HG02642 (cell line): ENCODE results near the gene TKTL1.

Experiments
- ATAC-seq: cut with Tn5 transposase; IDR thresholded peaks from one replicate; pipeline ENCODE4 v1.9.1; 2021; ENCODE audit warnings: mild to moderate bottlenecking; ENCODE audit not compliant: unreplicated experiment, poor library complexity

The TKTL1 gene

DNA sequence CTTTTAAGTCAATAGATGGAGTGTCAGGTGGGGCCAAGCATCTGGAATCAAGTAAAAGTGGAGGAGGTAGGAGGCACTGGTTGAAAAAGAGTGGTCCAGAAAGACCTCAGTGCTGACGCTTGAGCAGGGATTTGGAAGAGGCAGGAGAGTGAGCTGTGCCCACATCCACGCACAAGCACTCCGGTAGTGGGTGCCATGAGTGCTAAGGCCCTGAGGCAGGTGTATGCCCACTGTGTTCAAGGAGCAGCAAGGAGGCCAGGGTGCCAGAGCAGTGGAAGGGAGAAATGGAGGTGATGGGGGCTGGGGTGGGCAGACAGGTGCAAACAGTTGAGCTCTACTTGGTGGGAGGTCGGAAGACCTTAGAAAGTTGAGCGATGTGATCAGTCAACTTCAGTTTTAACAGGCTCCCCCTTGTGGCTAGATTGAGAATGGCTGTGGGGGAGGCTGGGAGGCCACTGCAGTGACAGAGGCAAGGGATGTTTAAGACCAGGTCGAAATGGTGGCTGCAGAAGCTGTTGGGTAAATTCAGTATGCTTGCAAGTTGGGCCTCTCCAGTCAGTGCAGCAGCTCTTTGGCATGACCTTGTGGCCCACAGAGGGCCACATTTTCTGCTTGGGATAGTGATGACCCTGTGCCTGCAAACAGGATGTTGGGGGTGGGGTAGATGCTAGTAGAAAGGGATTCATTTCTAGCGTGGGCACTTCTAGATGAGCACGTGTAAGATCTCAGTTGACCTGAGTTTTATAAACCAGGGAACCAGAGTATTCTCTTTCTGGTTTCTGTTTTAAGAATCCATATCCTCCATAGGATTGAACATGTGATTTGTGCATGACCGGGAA, 12.7 kb downstream of the TKTL1 start:
- no peak for ATAC-seq

- no peak for ATAC-seq
These were observed 13.6 kb downstream of the TKTL1 start for GRCh38 chrX:154309041-154309775.

- ATAC-seq = no peak
These were observed 15.3 kb downstream of the TKTL1 start for GRCh38 chrX:154310616-154311536.

DNA sequence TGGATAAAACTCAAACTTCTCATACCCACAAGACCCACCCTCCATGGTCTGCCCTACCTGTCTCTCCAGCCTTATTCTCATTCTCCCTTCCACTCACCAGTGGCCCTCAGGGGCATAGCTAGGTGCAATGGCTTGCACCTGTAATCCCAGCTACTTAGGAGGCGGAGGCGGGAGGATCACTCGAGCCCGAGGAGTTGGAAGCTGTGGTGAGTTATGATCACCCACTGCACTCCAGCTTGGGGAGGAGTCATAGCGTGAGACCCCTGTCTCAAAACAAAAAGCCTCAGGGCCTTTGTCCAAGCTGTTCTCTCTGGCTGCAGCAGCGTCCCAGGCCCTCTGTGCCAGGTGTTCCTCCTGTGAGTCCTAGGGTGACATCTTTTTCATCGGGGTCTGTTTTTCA, 16.5 kb downstream of the TKTL1 start:
- ATAC-seq = no peak

- no peak for ATAC-seq
These were observed 17.6 kb downstream of the TKTL1 start for GRCh38 chrX:154313147-154313546.

DNA sequence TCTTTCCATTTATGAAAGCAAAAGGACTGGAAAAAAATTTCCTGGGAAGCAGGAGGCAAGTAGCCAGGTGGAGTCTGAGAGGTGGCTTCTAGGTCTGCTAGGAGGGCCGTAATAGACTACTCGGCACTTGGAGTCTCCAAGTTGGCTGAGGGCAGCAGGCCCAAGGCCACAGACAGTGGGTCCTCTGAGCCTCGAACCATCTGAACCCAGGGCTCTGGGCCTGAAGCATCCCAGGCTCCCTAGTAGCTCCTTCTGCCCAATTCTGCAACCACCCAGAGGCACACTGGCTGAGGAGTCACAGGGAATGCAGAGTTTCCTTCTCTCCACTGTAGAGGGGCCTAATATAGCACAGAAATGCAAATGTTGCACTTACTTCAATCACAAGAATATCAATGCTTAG, 19.8 kb downstream of the TKTL1 start:
- no peak for ATAC-seq

DNA sequence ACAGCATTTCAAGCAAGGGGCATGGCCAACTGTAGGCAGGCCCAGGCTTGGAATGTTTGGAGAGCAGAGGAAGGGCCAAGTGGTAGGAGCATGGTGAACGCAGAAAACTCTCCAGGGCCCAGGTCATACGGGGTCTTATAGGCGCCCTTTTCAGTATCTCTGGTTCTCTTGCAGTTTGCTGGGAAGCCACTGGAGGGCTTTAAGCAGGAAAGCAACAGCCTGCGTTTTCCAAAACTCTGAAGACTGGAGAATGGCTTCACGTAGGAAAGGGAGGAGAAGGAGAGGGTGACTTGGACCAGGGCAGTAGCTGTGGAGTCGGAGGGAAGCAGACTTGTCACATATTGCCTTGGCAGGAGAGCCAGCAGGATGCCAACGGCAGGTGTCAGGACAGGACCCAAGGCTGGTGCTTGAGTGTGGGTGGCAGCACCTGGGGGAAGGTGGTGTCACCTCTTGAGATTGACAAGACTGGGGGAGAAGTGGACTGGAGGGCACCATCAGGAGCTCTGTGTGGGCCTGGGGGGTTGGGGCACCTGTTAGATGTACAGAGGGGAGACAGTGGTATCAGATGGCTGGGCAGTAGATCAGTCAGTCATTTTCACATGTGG, 21.9 kb downstream of the TKTL1 start:
- no peak for ATAC-seq

GRCh38 chrX:154320406-154320805, 24.8 kb downstream of the TKTL1 start:
- no peak for ATAC-seq

- no peak for ATAC-seq
These were observed 25.6 kb downstream of the TKTL1 start for GRCh38 chrX:154321152-154321551.

- no peak for ATAC-seq
These were observed 26.0 kb downstream of the TKTL1 start for GRCh38 chrX:154321594-154321993.

GRCh38 chrX:154322890-154323289, 27.3 kb downstream of the TKTL1 start:
- no peak for ATAC-seq

DNA sequence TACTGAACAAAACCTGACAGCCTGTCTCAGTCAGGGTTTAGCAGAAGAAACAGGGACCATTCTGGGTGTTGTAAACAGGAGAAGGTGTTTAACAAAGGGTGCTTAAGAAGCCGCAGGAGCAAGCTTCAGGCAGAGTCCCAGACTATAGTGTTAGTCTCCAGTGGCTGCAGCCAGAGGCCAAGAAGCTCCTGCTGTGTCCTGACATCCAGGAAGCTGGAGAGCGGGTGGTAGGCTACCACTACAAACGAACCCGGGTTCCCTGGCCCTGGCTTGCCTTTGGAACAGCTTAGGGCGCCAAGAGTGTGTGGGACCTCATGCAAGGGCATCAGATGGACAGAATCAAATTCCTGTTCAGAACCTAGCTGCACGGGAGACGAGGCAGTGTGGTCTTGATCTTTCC, 27.9 kb downstream of the TKTL1 start:
- no peak for ATAC-seq

GRCh38 chrX:154325541-154325940, 29.9 kb downstream of the TKTL1 start:
- no peak for ATAC-seq

- ATAC-seq = no peak
These were observed 31.6 kb downstream of the TKTL1 start for GRCh38 chrX:154327038-154327820.

- no peak for ATAC-seq
These were observed 33.1 kb downstream of the TKTL1 start for GRCh38 chrX:154328646-154329045.

DNA sequence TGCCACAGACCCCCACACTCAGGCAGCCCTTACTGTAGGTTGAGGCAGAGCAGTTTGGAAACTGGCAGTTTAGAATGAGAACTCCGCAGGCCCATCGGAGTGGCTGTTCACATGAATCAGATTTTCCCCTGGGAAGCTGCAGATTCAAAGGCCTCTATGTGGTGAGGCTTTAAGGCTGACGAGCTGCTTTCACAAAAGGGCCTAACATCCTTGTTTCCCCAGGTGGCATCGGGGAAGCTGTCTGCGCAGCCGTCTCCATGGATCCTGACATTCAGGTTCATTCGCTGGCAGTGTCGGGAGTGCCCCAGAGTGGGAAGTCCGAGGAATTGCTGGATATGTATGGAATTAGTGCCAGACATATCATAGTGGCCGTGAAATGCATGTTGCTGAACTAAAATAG, 33.7 kb downstream of the TKTL1 start:
- no peak for ATAC-seq

GRCh38 chrX:154332561-154332960, 37.0 kb downstream of the TKTL1 start:
- no peak for ATAC-seq

DNA sequence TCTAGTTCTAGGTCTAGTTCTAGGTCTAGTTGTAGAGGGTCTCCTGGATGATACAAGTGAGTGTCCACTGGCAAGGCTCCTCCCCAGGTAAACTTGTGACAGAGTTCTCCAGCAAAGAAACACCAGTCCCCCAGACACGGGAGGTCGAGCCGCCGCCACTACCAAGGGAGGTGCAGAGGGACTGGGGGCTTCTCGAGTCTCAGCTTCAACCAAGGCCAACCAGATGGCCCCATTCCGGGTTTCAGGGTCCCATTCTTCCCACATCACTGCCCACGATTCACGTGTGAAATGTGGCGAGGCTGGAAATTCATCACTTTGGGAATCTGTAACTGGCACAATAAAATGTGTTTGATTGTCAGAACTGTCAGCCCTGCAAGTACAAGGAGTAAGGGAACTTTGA, 37.5 kb downstream of the TKTL1 start:
- ATAC-seq = no peak

DNA sequence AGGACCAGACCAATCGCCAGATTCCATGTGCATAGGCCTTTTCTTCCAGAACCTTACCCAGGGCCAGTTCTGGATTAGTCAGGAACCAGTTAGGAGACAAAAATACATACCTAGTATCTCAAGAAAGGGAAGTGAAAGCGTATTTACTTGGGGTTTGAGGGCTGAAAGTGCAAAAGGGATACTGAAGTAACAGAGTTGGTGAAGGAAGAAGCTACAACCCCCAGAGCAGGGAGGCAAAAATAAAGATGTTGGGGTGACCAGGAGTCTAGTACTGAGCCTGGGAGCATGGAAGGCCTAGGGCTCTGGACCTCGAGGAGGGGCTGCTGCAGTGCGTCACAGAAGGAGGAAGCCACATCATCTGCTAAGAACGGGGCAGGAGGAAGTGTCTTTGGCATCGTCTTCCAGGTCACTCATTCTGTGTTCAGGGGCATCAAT, 38.3 kb downstream of the TKTL1 start:
- peak; percentile 68 for ATAC-seq
